Measurements from ENCODE around the gene UCP2.
A peak's percentile ranks its signal among the peaks of the same experiment; 100 is the strongest.

UCP2 gene

GRCh38 chr11:74015919-74016684 lies 33.5 kb upstream of the UCP2 start:
- DNase-seq (ENCODE audit: low read depth): no peak
- no peak for TF ChIP-seq CTCF (IDR thresholded peaks at IDR 0.05; ENCODE audit: low read depth, low read length, missing control alignments)
- no peak overlapping the region for H3K4me3 ChIP-seq (ENCODE audit: low read depth, low read length)

DNA sequence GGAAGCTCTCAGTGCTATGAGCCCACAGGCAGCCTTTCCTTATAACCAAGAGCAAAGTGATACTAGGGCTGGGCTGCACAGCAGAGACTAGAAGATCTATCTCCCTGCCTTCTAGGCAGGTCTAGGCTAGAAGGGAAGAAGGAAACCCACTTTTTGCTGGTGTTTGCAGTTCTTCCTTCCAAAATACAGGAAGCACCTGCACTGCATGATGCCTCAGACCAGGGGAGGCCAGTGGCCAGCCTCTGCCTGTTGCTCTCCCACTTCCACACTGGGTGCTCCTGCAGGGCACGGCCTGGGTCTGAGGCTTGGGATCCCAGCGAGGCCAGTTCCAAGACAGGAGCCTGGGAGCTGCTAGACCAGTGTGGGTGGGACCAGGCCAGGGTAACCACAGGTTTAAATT lies 32.2 kb upstream of the UCP2 start:
- H3K4me3 ChIP-seq (ENCODE audit: low read depth, low read length): no peak overlapping the region
- no peak for TF ChIP-seq CTCF (IDR thresholded peaks at IDR 0.05; ENCODE audit: low read depth, low read length, missing control alignments)
- no peak for DNase-seq (ENCODE audit: low read depth)

DNA sequence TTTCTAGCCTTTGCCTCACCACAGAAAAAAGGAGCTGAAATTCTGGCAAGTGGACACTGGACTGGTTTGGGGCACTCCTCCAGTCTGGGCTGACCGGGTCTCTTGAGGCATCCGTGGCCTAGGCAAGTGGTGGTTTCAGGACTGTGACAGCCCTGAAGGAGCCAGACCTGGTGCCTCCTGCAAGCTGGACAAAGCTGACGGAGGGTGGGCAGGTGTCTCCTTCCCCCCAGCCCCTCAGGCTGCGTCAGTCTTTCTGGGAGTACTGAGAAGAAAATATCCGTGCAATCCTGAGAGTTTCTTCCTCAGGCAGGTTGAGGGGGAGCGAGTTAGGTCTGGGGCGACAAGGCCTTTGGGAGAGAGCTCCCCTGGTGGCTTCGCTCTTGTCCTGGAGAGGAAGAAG lies 30.5 kb upstream of the UCP2 start:
- no peak for TF ChIP-seq CTCF (IDR thresholded peaks at IDR 0.05; ENCODE audit: low read depth, low read length, missing control alignments)
- no peak overlapping the region for H3K4me3 ChIP-seq (ENCODE audit: low read depth, low read length)
- no peak for DNase-seq (ENCODE audit: low read depth)

DNA sequence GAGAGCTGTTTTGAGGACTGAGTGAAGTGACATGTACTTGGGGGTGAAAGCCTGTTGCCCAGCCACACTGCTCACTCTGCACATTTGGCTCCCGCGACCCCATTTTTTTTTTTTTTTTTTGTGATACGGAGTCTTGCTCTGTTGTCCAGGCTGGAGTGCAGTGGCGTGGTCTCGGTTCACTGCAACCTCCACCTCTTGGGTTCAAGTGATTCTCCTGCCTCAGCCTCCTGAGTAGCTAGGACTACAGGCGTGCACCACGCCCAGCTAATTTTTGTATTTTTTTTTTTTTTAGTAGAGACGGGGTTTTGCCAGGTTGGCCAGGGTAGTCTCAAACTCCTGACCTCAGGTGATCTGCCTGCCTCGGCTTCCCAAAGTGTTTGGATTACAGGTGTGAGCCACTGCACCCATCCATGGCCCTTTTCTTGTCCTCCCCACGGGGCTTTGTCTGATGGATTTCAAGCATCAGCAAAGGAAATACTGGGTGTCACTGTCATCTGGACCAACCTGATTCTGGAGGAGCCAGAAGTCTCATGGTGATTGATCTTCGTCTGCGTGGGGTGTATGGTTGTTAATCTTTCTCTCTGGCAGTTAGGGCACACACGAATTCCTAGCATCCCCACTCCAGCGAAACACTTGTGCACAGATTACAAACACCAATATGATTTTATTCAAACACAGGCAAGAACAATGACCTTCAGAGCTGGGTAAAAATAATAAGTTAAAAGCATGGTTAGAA lies 29.6 kb upstream of the UCP2 start:
- no peak overlapping the region for H3K4me3 ChIP-seq (ENCODE audit: low read depth, low read length)
- no peak for DNase-seq (ENCODE audit: low read depth)
- no peak for TF ChIP-seq CTCF (IDR thresholded peaks at IDR 0.05; ENCODE audit: low read depth, low read length, missing control alignments)

GRCh38 chr11:74011360-74012073 lies 28.9 kb upstream of the UCP2 start:
- no peak overlapping the region for H3K4me3 ChIP-seq (ENCODE audit: low read depth, low read length)
- peak; percentile 51 for DNase-seq (ENCODE audit: low read depth)
- no peak for TF ChIP-seq CTCF (IDR thresholded peaks at IDR 0.05; ENCODE audit: low read depth, low read length, missing control alignments)

- H3K4me3 ChIP-seq (ENCODE audit: low read depth, low read length): no peak overlapping the region
- no peak for DNase-seq (ENCODE audit: low read depth)
- TF ChIP-seq CTCF (IDR thresholded peaks at IDR 0.05; ENCODE audit: low read depth, low read length, missing control alignments): no peak
These were observed 28.0 kb upstream of the UCP2 start for GRCh38 chr11:74010306-74011300.
